Astrocyte of the spinal cord (primary cell): ENCODE data around the gene NIPAL4.

ENCODE experiments used
- DNase-seq: peaks from one replicate; pipeline ENCODE4 v3.0.0; 2011; ENCODE audit warnings: low read depth, low spot score
- H3K4me3 ChIP-seq: 2 replicates; pipeline ENCODE4 v1.5.1; 2011; ENCODE audit warnings: low read depth, mild to moderate bottlenecking, low read length, moderate library complexity
- CTCF ChIP-seq: IDR thresholded peaks from 2 replicates; pipeline ENCODE4 v1.5.1; 2012; ENCODE audit warnings: low read depth, mild to moderate bottlenecking, low read length, inconsistent platforms
- in situ Hi-C: cut with HindIII; loops from 2 replicates; pipeline ENCODE4 v1.10.0; 2017; ENCODE audit warnings: low sequenced_read_pairs

NIPAL4 gene

GRCh38 chr5:157505496-157505895, 45.5 kb downstream of the NIPAL4 start:
- in situ Hi-C loops, result no loop called here
- no peak overlapping the region for H3K4me3 ChIP-seq
- no peak for TF ChIP-seq CTCF
- DNase-seq, result no peak

GRCh38 chr5:157506066-157506590, 46.1 kb downstream of the NIPAL4 start:
- no peak for TF ChIP-seq CTCF
- no peak overlapping the region for H3K4me3 ChIP-seq
- in situ Hi-C loops, result no loop called here
- DNase-seq, result peak; percentile 29

GRCh38 chr5:157506981-157507780, 47.2 kb downstream of the NIPAL4 start:
- no peak for TF ChIP-seq CTCF
- in situ Hi-C loops, result no loop called here
- DNase-seq, result peak; percentile 26
- no peak overlapping the region for H3K4me3 ChIP-seq

GRCh38 chr5:157509093-157509492, 49.1 kb downstream of the NIPAL4 start:
- H3K4me3 ChIP-seq, result no peak overlapping the region
- in situ Hi-C loops, result no loop called here
- DNase-seq, result no peak
- no peak for TF ChIP-seq CTCF

GRCh38 chr5:157509587-157509986, 49.6 kb downstream of the NIPAL4 start:
- DNase-seq, result no peak
- no peak for TF ChIP-seq CTCF
- in situ Hi-C loops, result no loop called here
- no peak overlapping the region for H3K4me3 ChIP-seq

GRCh38 chr5:157510682-157511081, 50.7 kb downstream of the NIPAL4 start:
- no peak overlapping the region for H3K4me3 ChIP-seq

More at GRCh38 chr5:157510682-157511081, 50.7 kb downstream of the NIPAL4 start:
- in situ Hi-C loops, result no loop called here
- no peak for DNase-seq
- TF ChIP-seq CTCF, result no peak
